ENCODE measurements around the gene SPACA7.

SPACA7 gene

DNA sequence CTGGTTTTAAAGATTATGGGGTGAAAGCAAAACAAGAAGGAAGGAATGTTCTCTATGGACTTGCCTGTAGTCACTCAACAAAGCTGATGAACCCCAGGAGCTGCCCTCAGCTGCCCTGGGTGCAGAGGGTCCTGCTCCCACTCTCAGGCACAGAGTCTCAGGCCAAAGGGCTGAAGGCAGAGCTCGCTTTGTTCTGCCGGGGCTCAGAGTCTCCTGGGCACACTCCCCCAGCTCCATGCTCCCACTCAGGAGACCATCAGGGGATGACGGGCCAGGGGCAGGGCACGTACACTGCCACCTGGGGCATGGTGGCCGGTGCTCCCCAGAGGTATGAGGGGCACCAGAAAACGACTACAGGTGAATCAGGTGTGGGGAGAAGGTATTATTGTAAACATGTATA lies 46.8 kb upstream of the SPACA7 start:
- Histone ChIP-seq H3F3A (ENCODE audit: low read depth) (no peaks in the 10 kb centered on the region), H3K27me3 (ENCODE audit: insufficient read depth, low read length, poor library complexity, severe bottlenecking) (no peaks in the 10 kb centered on the region), H3K4me2 (ENCODE audit: low read depth, low read length, poor library complexity, severe bottlenecking) (no peak overlapping the region), H3K9me2 (replicated peaks; ENCODE audit: low read depth, low read length) (no peaks in the 10 kb centered on the region), H3K9ac (ENCODE audit: low read depth, low read length, poor library complexity, severe bottlenecking) (no peak overlapping the region), H4K20me1 (ENCODE audit: insufficient read depth, low read length, poor library complexity, severe bottlenecking) (no peaks in the 10 kb centered on the region), H3K9me3 (ENCODE audit: insufficient read depth, low read depth, low read length) (peaks cover 8% of the 10 kb centered on the region; the same call in 1 of the 2 replicates), H3K79me2 (ENCODE audit: insufficient read depth, low read length) (no peaks in the 10 kb centered on the region), H2AFZ (ENCODE audit: low read length) (no peak overlapping the region), H3K36me3 (ENCODE audit: insufficient read depth, low read length) (no peaks in the 10 kb centered on the region), H3K4me1 (ENCODE audit: insufficient read depth, low read length, poor library complexity, severe bottlenecking) (no peaks in the 10 kb centered on the region), H3K4me3 (ENCODE audit: low read length, poor library complexity, severe bottlenecking) (no peak overlapping the region)
- TF ChIP-seq, protein P1, sequence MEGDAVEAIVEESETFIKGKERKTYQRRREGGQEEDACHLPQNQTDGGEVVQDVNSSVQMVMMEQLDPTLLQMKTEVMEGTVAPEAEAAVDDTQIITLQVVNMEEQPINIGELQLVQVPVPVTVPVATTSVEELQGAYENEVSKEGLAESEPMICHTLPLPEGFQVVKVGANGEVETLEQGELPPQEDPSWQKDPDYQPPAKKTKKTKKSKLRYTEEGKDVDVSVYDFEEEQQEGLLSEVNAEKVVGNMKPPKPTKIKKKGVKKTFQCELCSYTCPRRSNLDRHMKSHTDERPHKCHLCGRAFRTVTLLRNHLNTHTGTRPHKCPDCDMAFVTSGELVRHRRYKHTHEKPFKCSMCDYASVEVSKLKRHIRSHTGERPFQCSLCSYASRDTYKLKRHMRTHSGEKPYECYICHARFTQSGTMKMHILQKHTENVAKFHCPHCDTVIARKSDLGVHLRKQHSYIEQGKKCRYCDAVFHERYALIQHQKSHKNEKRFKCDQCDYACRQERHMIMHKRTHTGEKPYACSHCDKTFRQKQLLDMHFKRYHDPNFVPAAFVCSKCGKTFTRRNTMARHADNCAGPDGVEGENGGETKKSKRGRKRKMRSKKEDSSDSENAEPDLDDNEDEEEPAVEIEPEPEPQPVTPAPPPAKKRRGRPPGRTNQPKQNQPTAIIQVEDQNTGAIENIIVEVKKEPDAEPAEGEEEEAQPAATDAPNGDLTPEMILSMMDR (conservative IDR thresholded peaks at IDR 0.05; ENCODE audit: low read length): no peak
- no peak for TF ChIP-seq EZH2phosphoT487 (IDR thresholded peaks at IDR 0.05; ENCODE audit: borderline replicate concordance)

DNA sequence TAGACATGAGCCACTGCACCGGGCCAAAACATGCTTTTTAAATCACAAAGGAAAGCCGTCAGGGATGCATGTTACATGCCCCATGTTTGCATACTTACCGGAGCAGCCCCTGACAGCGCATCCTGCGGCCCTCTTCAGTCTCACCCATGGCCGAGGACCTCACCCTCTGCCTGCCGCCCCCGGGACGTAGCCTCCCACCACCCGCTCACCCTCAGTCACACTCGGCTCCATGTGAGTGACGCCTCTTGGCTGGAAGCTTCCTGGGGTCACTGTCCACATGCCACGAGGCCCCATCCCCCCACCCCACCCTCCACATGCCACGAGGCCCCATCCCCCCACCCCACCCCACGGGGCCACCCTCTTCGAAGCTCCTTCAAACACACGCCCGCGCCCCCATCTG lies 46.1 kb upstream of the SPACA7 start:
- no peaks in the 10 kb centered on the region for H3K36me3 ChIP-seq (ENCODE audit: insufficient read depth, low read length)
- H3K9me2 ChIP-seq (replicated peaks; ENCODE audit: low read depth, low read length): no peaks in the 10 kb centered on the region
- no peaks in the 10 kb centered on the region for H3K79me2 ChIP-seq (ENCODE audit: insufficient read depth, low read length)
- no peak overlapping the region for H3K4me2 ChIP-seq (ENCODE audit: low read depth, low read length, poor library complexity, severe bottlenecking)
- H2AFZ ChIP-seq (ENCODE audit: low read length): no peak overlapping the region
- H3F3A ChIP-seq (ENCODE audit: low read depth): no peaks in the 10 kb centered on the region
- TF ChIP-seq, protein P1 (conservative IDR thresholded peaks at IDR 0.05; ENCODE audit: low read length): no peak
- no peak for TF ChIP-seq EZH2phosphoT487 (IDR thresholded peaks at IDR 0.05; ENCODE audit: borderline replicate concordance)
- no peak overlapping the region for H3K4me3 ChIP-seq (ENCODE audit: low read length, poor library complexity, severe bottlenecking)
- no peaks in the 10 kb centered on the region for H3K27me3 ChIP-seq (ENCODE audit: insufficient read depth, low read length, poor library complexity, severe bottlenecking)
- H4K20me1 ChIP-seq (ENCODE audit: insufficient read depth, low read length, poor library complexity, severe bottlenecking): no peaks in the 10 kb centered on the region
- H3K9me3 ChIP-seq (ENCODE audit: insufficient read depth, low read depth, low read length): peaks cover 8% of the 10 kb centered on the region; the same call in 1 of the 2 replicates
- H3K9ac ChIP-seq (ENCODE audit: low read depth, low read length, poor library complexity, severe bottlenecking): no peak overlapping the region
- H3K4me1 ChIP-seq (ENCODE audit: insufficient read depth, low read length, poor library complexity, severe bottlenecking): no peaks in the 10 kb centered on the region

DNA sequence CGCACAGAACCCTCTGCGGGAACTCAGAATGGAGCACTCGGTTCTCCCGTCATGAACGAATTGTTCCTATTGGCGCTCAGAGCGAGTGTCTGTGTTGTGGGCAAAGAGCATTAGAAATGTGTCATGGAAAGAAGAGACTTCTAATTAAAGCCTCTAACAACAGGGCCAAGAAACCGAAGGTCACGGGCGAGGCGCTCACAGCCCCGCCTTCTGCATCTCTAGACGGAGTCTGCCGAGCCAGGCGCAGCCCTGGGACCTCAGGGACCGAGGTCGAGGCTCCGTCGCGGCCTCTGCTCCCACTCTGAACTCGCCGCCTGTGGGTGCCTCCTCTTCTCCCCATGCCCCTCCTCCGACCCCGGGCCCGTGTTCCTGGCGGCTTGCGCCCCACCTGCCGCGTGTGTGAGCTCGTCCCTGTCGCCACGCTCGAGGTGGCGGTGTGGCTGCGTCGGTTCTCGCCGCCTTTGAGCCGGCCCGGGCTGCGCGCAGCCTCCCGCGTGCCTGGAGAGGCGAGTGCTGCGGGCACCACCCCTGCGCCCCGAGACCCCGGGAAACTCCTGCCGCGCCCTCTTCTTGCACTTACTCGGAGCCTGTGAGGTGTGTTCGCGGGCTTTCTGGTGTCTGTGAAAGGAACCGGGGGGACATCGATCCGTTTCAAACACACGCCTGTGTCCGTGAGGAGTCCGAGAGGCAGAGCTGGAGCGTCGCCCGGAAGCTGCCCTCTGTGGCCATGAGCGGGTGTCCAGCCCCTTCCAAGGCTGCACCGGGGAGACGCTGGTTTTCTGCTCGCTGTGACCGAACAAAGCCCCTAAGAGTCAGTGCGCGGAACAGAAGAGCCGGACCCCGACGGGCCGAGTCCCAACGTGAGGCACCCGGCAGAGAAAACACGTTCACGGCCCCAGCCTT lies 45.4 kb upstream of the SPACA7 start:
- TF ChIP-seq EZH2phosphoT487 (IDR thresholded peaks at IDR 0.05; ENCODE audit: borderline replicate concordance): no peak
- TF ChIP-seq, protein P1 (conservative IDR thresholded peaks at IDR 0.05; ENCODE audit: low read length): no peak
- no peak overlapping the region for H2AFZ ChIP-seq (ENCODE audit: low read length)
- H3K4me2 ChIP-seq (ENCODE audit: low read depth, low read length, poor library complexity, severe bottlenecking): no peak overlapping the region
- no peaks in the 10 kb centered on the region for H3K36me3 ChIP-seq (ENCODE audit: insufficient read depth, low read length)
- H3K9me2 ChIP-seq (replicated peaks; ENCODE audit: low read depth, low read length): no peaks in the 10 kb centered on the region
- peaks cover 8% of the 10 kb centered on the region; the same call in 1 of the 2 replicates for H3K9me3 ChIP-seq (ENCODE audit: insufficient read depth, low read depth, low read length)
- no peaks in the 10 kb centered on the region for H3K79me2 ChIP-seq (ENCODE audit: insufficient read depth, low read length)
- H3F3A ChIP-seq (ENCODE audit: low read depth): no peaks in the 10 kb centered on the region
- H4K20me1 ChIP-seq (ENCODE audit: insufficient read depth, low read length, poor library complexity, severe bottlenecking): no peaks in the 10 kb centered on the region
- H3K27me3 ChIP-seq (ENCODE audit: insufficient read depth, low read length, poor library complexity, severe bottlenecking): no peaks in the 10 kb centered on the region
- H3K9ac ChIP-seq (ENCODE audit: low read depth, low read length, poor library complexity, severe bottlenecking): no peak overlapping the region
- no peak overlapping the region for H3K4me3 ChIP-seq (ENCODE audit: low read length, poor library complexity, severe bottlenecking)
- no peaks in the 10 kb centered on the region for H3K4me1 ChIP-seq (ENCODE audit: insufficient read depth, low read length, poor library complexity, severe bottlenecking)
